Lung (tissue), 12 donors: ENCODE results near the gene RNF224. TPM values are rescaled to one million over a fixed set of nuclear protein-coding genes. Genes with fewer than 3 reads are reported as not detected.
A peak's percentile ranks its signal among the peaks of the same experiment; 100 is the strongest.

Experiments used
- ATAC-seq: fragments of 200-7000 bp; cut with Tn5 transposase; one replicate; pipeline ENCODE4 v1.9.1; 2020; ENCODE audit warnings: moderate number of reproducible peaks; ENCODE audit not compliant: insufficient read depth, low FRiP score
- DNase-seq, 3 donors: peaks; one replicate each; pipeline ENCODE4 v3.0.0-alpha.2; 2013 to 2017
- H3K27ac ChIP-seq, 2 donors: one replicate each; pipeline ENCODE4 v1.5.1; 2013; ENCODE audit warnings: mild to moderate bottlenecking in 2 of 2, moderate library complexity in 2 of 2, control low read depth in 1 of 2, inconsistent platforms in 1 of 2, low read depth in 1 of 2, low read length in 1 of 2
- H3K27me3 ChIP-seq, 3 donors: one replicate each; pipeline ENCODE4 v1.5.1; 2013; ENCODE audit warnings: low read length in 2 of 3; ENCODE audit not compliant: control insufficient read depth in 3 of 3, insufficient read depth in 3 of 3
- H3K36me3 ChIP-seq, 4 donors: one replicate each; pipeline ENCODE4 v1.5.1; 2013; ENCODE audit warnings: low read length in 4 of 4, mild to moderate bottlenecking in 1 of 4, moderate library complexity in 1 of 4; ENCODE audit not compliant: control insufficient read depth in 4 of 4, insufficient read depth in 4 of 4
- H3K4me1 ChIP-seq, 5 donors: one replicate each; pipeline ENCODE4 v1.5.1; 2013; ENCODE audit warnings: low read length in 5 of 5, mild to moderate bottlenecking in 2 of 5, moderate library complexity in 1 of 5; ENCODE audit not compliant: control insufficient read depth in 5 of 5, insufficient read depth in 5 of 5
- H3K4me3 ChIP-seq: one replicate; pipeline ENCODE4 v1.5.1; 2013; ENCODE audit warnings: mild to moderate bottlenecking, control low read depth, moderate library complexity
- H3K9ac ChIP-seq, 2 donors: one replicate each; pipeline ENCODE4 v1.5.1; 2013; ENCODE audit warnings: low read length in 2 of 2, control low read depth in 1 of 2; ENCODE audit not compliant: insufficient read depth in 1 of 2
- H3K9me3 ChIP-seq, 4 donors: one replicate each; pipeline ENCODE4 v1.5.1; 2013; ENCODE audit warnings: low read length in 3 of 4, mild to moderate bottlenecking in 1 of 4, moderate library complexity in 1 of 4; ENCODE audit not compliant: control insufficient read depth in 4 of 4, insufficient read depth in 3 of 4
- CTCF ChIP-seq: IDR thresholded peaks from 2 replicates; pipeline ENCODE4 v1.5.1; 2012; ENCODE audit warnings: mild to moderate bottlenecking; ENCODE audit errors: control extremely low read depth, extremely low read depth
- WGBS, 2 donors: extraction: QIAGEN DNeasy Blood & Tissue Kit; methylation state at CpG; one replicate each; pipeline ENCODE4 v1.1.7; 2013; 5-methylcytosine and 5-hydroxymethylcytosine counted together
- polyA plus RNA-seq, 2 donors: library from polyadenylated mRNA; stranded (reverse); fragments of 200-250 nt; gene quantifications; one replicate each; pipeline ENCODE4 v1.2.1, GENCODE V29; 2013
- total RNA-seq, 2 donors: library from RNA; depleted of rRNA in 1 of 2; stranded (reverse); fragments of >200 nt in 1 of 2; gene quantifications; one replicate each; pipeline ENCODE4 v1.2.1, GENCODE V29; 2014 to 2021
- donor health status: control.
- donor health status: control.
- donor health status: Bipolar disorder and iron deficiency.
- donor health status: healthy.
- donor health status: DM: yes; HTN: yes; CAD: no.

RNF224 gene
- total and polyA plus RNA-seq, 4 donors: 0.24 to 1.1 (median 0.80) TPM

- WGBS, 2 donors: 81 to 90% methylated on average over 6 of the region's 6 CpGs
- DNase-seq (no peak), ATAC-seq (no peak)
- no peak for TF ChIP-seq CTCF
- Histone ChIP-seq H3K4me3 (no peak overlapping the region), H3K27ac (no peak overlapping the region), H3K4me1 (peaks cover 14 to 37% (median 20%) of the 10 kb centered on the region in 5 donors), H3K27me3 (no peaks in the 10 kb centered on the region), H3K9me3 (peaks cover 0 to 2% (median 0%) of the 10 kb centered on the region in 4 donors), H3K36me3 (peaks cover 8 to 64% (median 30%) of the 10 kb centered on the region in 4 donors), H3K9ac (no peak overlapping the region)
These were observed 40.9 kb upstream of the RNF224 start for GRCh38 chr9:137186385-137186784.

DNA sequence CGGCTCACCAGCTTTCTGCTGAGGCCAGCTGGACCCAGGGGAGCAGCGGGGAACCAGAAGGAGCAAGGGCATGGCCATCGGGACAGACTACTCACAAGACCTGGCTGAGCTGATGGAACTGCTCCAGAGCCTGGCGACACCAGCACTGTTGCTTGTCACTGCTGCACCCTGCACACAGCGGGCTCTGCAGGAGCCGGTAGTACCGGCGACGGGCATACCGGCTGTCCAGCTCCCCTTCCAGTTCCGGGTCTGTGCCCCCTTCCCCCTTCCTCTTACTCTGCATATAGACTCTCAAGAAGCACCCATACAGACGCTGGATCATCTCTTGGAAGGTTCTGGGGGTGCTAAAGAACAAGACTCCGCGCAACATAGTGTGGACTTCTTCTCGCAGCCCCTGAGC lies 39.9 kb upstream of the RNF224 start:
- Histone ChIP-seq H3K9ac (peak overlapping the region in 1 of 2 donors; percentile 52), H3K4me3 (peak overlapping the region; percentile 96), H3K9me3 (peaks cover 0 to 2% (median 0%) of the 10 kb centered on the region in 4 donors), H3K27ac (no peak overlapping the region), H3K4me1 (peaks cover 14 to 37% (median 20%) of the 10 kb centered on the region in 5 donors), H3K27me3 (no peaks in the 10 kb centered on the region), H3K36me3 (peaks cover 8 to 61% (median 25%) of the 10 kb centered on the region in 4 donors)
- ATAC-seq (no peak), DNase-seq (no peak)
- TF ChIP-seq CTCF: no peak
- 85 to 88% methylated on average over 15 of the region's 15 CpGs for WGBS, 2 donors

DNA sequence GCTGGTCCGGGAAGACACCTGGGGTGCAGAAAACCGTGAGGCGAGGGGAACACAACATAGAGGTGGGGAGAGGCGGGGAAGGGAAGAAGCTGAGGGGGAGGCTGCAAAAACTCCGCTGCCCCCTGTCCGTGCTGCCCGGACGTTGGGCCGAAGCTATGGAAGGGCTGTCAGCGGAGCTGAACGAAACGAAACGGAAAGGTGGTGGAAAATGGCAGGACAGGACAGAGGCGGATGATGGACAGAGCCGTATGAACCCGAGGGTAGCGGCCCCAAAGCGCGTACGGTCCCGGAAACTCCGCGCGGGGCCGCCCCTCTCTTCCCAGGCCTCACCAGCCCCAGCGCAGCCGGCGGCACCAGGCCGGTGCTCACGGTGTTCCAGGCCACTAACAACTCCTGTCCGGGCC lies 39.2 kb upstream of the RNF224 start:
- Histone ChIP-seq H3K27ac (peak overlapping the region; percentile 81 to 95), H3K4me3 (peak overlapping the region; percentile 96), H3K27me3 (no peaks in the 10 kb centered on the region), H3K9me3 (no peaks in the 10 kb centered on the region), H3K36me3 (peaks cover 1 to 54% (median 21%) of the 10 kb centered on the region in 4 donors), H3K4me1 (peaks cover 14 to 37% (median 20%) of the 10 kb centered on the region in 5 donors), H3K9ac (peak overlapping the region; percentile 37 to 52)
- 0% methylated on average over 25 to 31 of the region's 31 CpGs for WGBS, 2 donors
- DNase-seq (no peak), ATAC-seq (no peak)
- TF ChIP-seq CTCF: no peak
